GM12864 (cell line): Measurements from ENCODE around the gene SH3YL1.

ENCODE experiments used
- DNase-seq: peaks from one replicate; pipeline ENCODE4 v3.0.0-alpha.2; 2011; ENCODE audit warnings: low read depth
- H3K4me3 ChIP-seq: 2 replicates; pipeline ENCODE4 v1.5.1; 2011; ENCODE audit warnings: mild to moderate bottlenecking, low read depth, low read length, control low read depth
- CTCF ChIP-seq: IDR thresholded peaks from 2 replicates; pipeline ENCODE4 v1.5.1; 2011; ENCODE audit warnings: low read depth, mild to moderate bottlenecking, moderate library complexity, low read length, control low read depth, inconsistent platforms; ENCODE audit errors: missing control alignments

SH3YL1 gene

GRCh38 chr2:199041-199966, 64.5 kb downstream of the SH3YL1 start:
- no peak for TF ChIP-seq CTCF
- no peak for DNase-seq
- H3K4me3 ChIP-seq = no peak overlapping the region

DNA sequence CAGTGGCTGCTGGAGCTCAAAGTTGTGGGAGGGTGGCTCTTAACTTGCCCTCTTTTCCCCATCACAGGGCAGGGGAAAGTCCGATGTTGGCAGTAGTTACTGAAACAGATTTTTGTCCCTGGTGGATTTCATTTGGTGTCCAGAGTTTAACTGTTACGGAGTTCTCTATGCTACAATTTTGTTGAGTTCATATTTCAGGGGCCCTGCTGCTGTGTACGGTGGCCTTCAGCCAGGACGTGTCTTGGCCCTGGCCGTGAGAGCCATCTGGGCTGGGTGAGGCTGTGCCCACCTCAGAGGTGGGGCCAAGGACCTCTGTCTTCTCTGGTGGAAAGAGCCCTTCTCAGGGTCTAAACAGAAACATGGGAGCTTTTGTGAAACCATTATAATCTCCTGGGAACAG, 67.4 kb downstream of the SH3YL1 start:
- TF ChIP-seq CTCF = no peak

DNA sequence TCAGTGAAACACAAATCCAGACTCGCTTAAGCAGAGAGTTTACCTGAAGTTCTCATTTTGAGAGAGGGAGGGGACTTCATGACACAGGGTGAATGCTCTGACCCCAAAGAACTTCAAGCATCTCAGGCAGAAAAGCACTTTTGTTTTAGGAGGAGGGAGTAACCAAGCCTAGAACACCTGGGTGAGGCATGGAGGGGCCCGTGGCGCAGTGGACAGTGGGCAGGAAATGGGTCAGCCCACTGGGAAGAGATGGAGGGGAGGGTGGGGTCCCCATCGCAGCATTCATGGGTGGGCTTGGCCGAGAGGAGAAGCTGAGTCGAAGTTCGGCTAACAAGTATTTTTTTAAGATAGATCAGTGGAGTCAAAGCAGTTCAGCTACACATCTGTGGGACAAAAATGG, 67.9 kb downstream of the SH3YL1 start:
- no peak for DNase-seq
- no peak overlapping the region for H3K4me3 ChIP-seq
- no peak for TF ChIP-seq CTCF

More for the DNA sequence above, 67.4 kb downstream of the SH3YL1 start:
- DNase-seq = no peak
- H3K4me3 ChIP-seq = no peak overlapping the region

DNA sequence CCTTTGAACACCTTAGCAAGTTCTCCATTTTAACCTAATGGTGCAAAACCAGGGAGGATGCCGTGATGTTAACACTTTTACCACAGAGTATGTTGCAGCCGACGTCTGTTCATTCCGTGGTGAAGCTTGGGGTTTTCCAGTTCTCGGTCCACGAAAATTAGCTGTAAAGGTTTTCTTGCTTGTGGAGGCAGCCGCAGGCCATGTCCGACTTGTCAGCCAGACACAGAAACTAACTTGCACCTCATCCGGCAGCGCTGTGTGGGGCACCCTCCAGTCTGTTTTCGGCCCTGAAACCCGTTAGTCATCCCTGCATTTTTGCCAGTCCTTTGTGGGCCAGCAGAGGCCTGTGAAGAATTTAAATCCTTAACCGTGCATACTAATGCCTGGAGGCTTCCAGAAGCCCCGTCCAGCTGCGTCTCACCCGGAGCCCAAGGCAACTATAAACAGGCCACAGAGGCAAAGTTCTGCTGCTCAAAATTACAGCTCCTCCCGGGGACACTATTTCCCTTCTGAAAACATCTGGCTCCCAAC, 70.6 kb downstream of the SH3YL1 start:
- no peak for DNase-seq
- no peak overlapping the region for H3K4me3 ChIP-seq
- TF ChIP-seq CTCF = no peak

DNA sequence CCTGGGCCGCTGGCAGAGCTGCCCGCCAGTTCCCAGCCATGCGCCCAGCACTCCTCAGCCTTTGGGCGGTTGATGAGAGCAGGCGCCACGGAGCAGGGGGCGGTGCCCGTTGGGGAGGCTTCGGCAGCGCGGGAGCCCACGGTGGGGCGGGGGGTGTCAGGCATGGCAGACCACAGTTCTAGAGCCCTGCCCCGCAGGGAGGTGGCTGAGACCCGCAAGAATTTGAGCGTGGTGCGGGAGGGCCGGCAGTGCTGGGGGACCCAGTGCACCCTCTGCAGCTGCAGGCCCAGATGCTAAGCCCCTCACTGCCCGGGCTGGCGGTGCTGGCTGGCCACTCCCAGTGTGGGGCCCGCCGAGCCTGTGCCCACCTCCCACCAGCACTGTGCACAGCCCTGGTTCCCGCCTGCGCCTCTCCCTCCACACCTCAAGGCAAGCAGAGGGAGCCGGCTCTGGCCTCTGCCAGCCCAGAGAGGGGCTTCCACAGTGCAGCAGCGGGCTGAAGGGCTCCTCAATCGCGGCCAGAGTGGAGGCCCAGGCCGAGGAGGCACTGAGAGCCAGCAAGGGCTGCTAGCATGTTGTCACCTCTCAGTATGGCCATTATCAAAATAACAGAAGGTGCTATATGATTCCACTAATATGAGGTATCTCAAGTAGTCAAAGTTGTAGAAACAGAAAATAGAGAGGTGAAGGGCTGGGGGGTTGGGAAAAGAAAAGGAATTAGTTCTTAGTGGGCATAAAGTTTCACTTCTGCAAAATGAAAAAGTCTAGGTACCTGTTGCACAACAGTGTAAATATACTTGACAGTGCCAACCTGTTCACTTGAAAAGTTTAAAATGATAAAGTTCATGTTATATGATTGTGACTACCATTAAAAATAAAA, 72.3 kb downstream of the SH3YL1 start:
- H3K4me3 ChIP-seq = no peak overlapping the region
- DNase-seq = no peak
- no peak for TF ChIP-seq CTCF

DNA sequence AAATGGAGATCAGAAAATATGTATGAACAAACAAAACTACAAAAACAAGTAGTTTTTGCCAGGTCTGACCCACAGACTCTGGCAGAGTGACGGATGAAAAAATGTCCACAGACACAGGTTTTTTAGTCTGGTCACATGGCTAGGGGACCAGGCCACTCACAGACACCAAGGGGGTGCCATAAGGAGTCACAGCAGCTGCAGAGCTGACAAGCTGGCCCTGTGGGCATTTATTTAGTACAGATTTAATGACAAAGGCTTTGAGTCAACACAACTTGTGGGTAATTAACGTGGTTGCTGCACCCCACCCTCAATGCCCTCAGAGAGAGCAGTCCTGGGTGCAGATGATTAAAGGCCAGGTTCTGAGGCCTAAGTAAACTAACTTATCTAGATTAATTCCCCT, 76.0 kb downstream of the SH3YL1 start:
- H3K4me3 ChIP-seq = no peak overlapping the region
- no peak for TF ChIP-seq CTCF
- no peak for DNase-seq
